Mesodermal cell (in vitro differentiated cells): ENCODE measurements around the gene DNTTIP2.
"Not testable (repeated sequence)": the region's sequence is repeated elsewhere in the genome, so short reads cannot be mapped to it uniquely, and the experiment has no call there.

Source experiments
- H3K27ac ChIP-seq: 2 replicates; pipeline ENCODE4 v1.7.0; 2013; ENCODE audit warnings: mild to moderate bottlenecking, low read depth, low read length, moderate library complexity; ENCODE audit not compliant: severe bottlenecking
- H3K36me3 ChIP-seq: 2 replicates; pipeline ENCODE4 v1.7.1; 2013; ENCODE audit warnings: mild to moderate bottlenecking, low read length, moderate library complexity; ENCODE audit not compliant: control insufficient read depth, insufficient read depth
- H3K4me1 ChIP-seq: one replicate; pipeline ENCODE4 v1.7.1; 2013; ENCODE audit warnings: mild to moderate bottlenecking, low read length; ENCODE audit not compliant: insufficient read depth, control insufficient read depth, poor library complexity, severe bottlenecking
- H3K4me3 ChIP-seq: 2 replicates; pipeline ENCODE4 v1.7.0; 2013; ENCODE audit warnings: low read length, control low read depth, mild to moderate bottlenecking; ENCODE audit not compliant: insufficient read depth, poor library complexity, severe bottlenecking; ENCODE audit errors: extremely low read depth
- H3K9me3 ChIP-seq: 2 replicates; pipeline ENCODE4 v1.7.1; 2013; ENCODE audit warnings: mild to moderate bottlenecking, low read length, moderate library complexity; ENCODE audit not compliant: control insufficient read depth
- WGBS, 2 experiments: methylation state at CpG; one replicate each; pipeline ENCODE4 v1.1.5; 2013; ENCODE audit warnings: missing lambda C conversion rate in 2 of 2; ENCODE audit not compliant: insufficient coverage in 2 of 2; 5-methylcytosine and 5-hydroxymethylcytosine counted together

The DNTTIP2 gene

DNA sequence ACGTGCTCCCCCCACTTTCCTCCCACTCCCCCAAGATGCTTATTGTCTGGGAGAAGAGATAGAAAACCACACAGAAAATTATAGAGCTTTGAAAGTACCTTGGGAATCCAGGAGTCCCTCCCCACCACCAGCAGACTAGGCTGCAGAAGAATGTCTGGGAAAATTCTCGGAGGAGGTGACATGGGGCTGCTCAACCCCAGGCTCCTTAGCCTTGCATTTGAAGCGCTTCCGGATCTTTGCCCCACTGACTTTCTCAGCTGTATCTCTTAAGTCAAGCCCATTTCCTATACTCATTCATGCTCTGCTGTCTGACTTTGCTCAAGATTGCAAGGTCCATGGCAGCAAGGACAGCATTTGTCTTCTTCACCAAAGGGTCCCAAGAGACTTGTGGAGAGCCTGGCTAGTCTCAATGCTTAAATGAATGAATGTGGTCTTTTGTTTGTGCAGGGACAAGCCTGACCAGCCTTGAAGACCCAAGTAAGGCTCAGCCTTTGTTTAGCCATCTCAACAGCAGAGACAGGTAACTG, 38.0 kb downstream of the DNTTIP2 start:
- no peak overlapping the region for H3K4me3 ChIP-seq
- H3K27ac ChIP-seq = no peak overlapping the region
- WGBS, 2 experiments = 94 to 96% methylated on average over 2 to 3 of the region's 4 CpGs

GRCh38 chr1:93839753-93840152, 39.3 kb downstream of the DNTTIP2 start:
- 90 to 100% methylated on average over 2 of the region's 2 CpGs for WGBS, 2 experiments

More for the DNA sequence above, 38.0 kb downstream of the DNTTIP2 start:
- Histone ChIP-seq H3K36me3 (peaks cover 8% of the 10 kb centered on the region), H3K9me3 (no peaks in the 10 kb centered on the region), H3K4me1 (peaks cover 10% of the 10 kb centered on the region)

GRCh38 chr1:93839307-93839706, 39.7 kb downstream of the DNTTIP2 start:
- WGBS, 2 experiments = 73 to 88% methylated on average over 1 of the region's 1 CpG
- H3K4me1 ChIP-seq = no peaks in the 10 kb centered on the region
- no peak overlapping the region for H3K4me3 ChIP-seq
- no peak overlapping the region for H3K27ac ChIP-seq
- H3K36me3 ChIP-seq = peaks cover 8% of the 10 kb centered on the region
- H3K9me3 ChIP-seq = peaks cover 6% of the 10 kb centered on the region

More at GRCh38 chr1:93839753-93840152, 39.3 kb downstream of the DNTTIP2 start:
- Histone ChIP-seq H3K4me3 (no peak overlapping the region), H3K36me3 (peaks cover 8% of the 10 kb centered on the region), H3K4me1 (peaks cover 4% of the 10 kb centered on the region), H3K9me3 (peaks cover 1% of the 10 kb centered on the region), H3K27ac (no peak overlapping the region)

GRCh38 chr1:93837961-93838360, 41.0 kb downstream of the DNTTIP2 start:
- WGBS, 2 experiments = 93 to 100% methylated on average over 1 to 2 of the region's 3 CpGs
- no peak overlapping the region for H3K27ac ChIP-seq
- H3K36me3 ChIP-seq = peaks cover 8% of the 10 kb centered on the region
- H3K4me3 ChIP-seq = no peak overlapping the region
- H3K4me1 ChIP-seq = no peaks in the 10 kb centered on the region
- peaks cover 14% of the 10 kb centered on the region for H3K9me3 ChIP-seq

- 93 to 95% methylated on average over 2 to 3 of the region's 3 CpGs for WGBS, 2 experiments
- not testable (repeated sequence) for H3K4me3 ChIP-seq, H3K4me1 ChIP-seq, H3K36me3 ChIP-seq, H3K27ac ChIP-seq
- peaks cover 29% of the 10 kb centered on the region for H3K9me3 ChIP-seq
Observed at GRCh38 chr1:93833293-93833692, 45.7 kb downstream of the DNTTIP2 start.

- peaks cover 12% of the 10 kb centered on the region for H3K4me1 ChIP-seq
- H3K36me3 ChIP-seq = no peaks in the 10 kb centered on the region
- 85 to 93% methylated on average over 3 to 4 of the region's 4 CpGs for WGBS, 2 experiments
- H3K4me3 ChIP-seq = no peak overlapping the region
- H3K27ac ChIP-seq = no peak overlapping the region
- H3K9me3 ChIP-seq = peaks cover 23% of the 10 kb centered on the region
Observed at GRCh38 chr1:93829061-93829460, 49.9 kb downstream of the DNTTIP2 start.

GRCh38 chr1:93828367-93828755, 50.6 kb downstream of the DNTTIP2 start:
- H3K4me1 ChIP-seq = peaks cover 12% of the 10 kb centered on the region
- 93 to 100% methylated on average over 1 of the region's 1 CpG for WGBS, 2 experiments
- H3K4me3 ChIP-seq = no peak overlapping the region
- H3K36me3 ChIP-seq = no peaks in the 10 kb centered on the region
- H3K27ac ChIP-seq = peak overlapping the region; percentile 3
- peaks cover 18% of the 10 kb centered on the region for H3K9me3 ChIP-seq

- Histone ChIP-seq H3K4me3 (no peak overlapping the region), H3K36me3 (no peaks in the 10 kb centered on the region), H3K4me1 (peaks cover 14% of the 10 kb centered on the region), H3K9me3 (peaks cover 13% of the 10 kb centered on the region), H3K27ac (peak overlapping the region; percentile 36)
- WGBS, 2 experiments = 96% methylated on average over 2 to 3 of the region's 3 CpGs
Observed at GRCh38 chr1:93827633-93828366, 51.2 kb downstream of the DNTTIP2 start.

DNA sequence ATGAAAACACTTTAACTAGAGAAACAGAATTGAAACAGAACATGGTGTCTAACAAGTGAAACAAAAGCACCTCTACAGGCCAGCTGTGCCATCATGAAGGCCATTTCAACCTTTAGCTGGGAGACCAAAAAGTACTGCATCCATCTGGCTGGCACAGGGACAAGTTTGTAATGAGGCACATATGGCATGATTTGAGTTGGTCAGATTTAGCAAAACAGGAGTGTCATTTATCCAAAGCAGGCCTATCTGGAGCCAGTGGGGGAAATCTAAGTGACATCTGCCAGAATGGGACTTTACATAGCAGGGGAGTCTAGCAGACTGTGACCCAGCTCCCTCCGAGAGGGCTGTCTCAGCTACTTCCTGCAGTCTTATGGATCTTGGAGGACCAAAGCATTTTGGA, 51.9 kb downstream of the DNTTIP2 start:
- Histone ChIP-seq H3K9me3 (peaks cover 10% of the 10 kb centered on the region), H3K27ac (no peak overlapping the region), H3K36me3 (no peaks in the 10 kb centered on the region), H3K4me1 (peaks cover 17% of the 10 kb centered on the region), H3K4me3 (no peak overlapping the region)
- 78 to 100% methylated on average over 1 of the region's 1 CpG for WGBS, 2 experiments

GRCh38 chr1:93824834-93825233, 54.2 kb downstream of the DNTTIP2 start:
- Histone ChIP-seq H3K4me3 (no peak overlapping the region), H3K4me1 (peaks cover 33% of the 10 kb centered on the region), H3K9me3 (peaks cover 3% of the 10 kb centered on the region), H3K27ac (no peak overlapping the region), H3K36me3 (no peaks in the 10 kb centered on the region)
- 93 to 100% methylated on average over 5 of the region's 6 CpGs for WGBS, 2 experiments
